Stimulated activated CD4-positive, alpha-beta T cell treated with anti-CD3 and anti-CD28 coated beads, Interleukin-4, amount 100 ng/mL, for 48 hours (primary cell): Measurements from ENCODE around the gene SPSB3.

Source experiments
- DNase-seq, 2 donors: peaks; one replicate each; pipeline ENCODE4 v3.0.0-alpha.2; 2020; ENCODE audit warnings: low read depth in 2 of 2

SPSB3 gene

DNA sequence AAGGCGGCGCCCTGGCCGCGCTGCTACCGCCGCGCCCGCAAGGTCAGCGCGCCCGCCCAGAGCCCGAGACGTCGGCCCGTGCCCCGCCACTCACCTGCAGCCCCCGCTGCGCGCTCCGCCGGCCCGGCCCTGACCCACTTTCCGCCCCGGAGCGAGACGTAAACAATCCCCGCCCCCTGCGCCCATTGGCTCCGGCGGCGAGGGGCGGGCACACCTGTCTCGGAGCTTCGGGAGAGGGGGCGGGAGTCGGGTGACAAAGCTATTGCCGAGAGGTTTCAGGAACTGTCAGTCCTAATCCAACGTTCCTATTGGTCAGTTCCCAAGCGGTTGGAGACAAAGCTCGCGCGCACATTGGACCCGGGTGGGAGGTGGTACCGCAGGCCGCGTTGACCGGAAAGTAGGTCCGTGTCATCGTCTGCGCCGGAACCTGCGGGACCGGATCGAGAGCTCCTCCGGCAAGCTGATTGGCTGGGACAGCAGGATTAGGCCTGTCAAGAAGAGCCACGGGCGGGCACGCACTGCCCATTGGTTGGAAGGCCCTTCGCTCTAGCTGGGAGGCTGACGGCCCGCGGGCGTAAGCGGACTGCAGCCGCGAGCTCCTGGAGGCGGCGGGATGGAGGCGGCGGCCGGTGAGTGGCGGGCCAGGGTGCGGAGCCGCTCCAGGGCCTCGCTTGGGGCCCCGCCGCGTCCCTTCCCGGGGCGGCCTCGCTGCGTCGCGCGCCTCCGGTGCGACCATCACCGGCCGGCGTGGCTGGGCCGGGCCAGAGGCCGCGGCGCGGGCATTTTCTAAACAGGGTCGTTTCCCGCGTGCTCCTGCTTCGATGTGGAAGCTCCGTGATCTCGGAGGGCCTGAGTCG, at the start of gene SPSB3, which contains the start of gene NUBP2:
SPSB3 (minus strand) TSS at position 164 of the 857 bp plus-strand sequence. CDS start 1,088 bp downstream, outside the sequence.
NUBP2 (plus strand) TSS at position 553 of the 857 bp plus-strand sequence; CDS start at position 614, 61 bp downstream.
- DNase-seq: peak; percentile 95 to 99

DNA sequence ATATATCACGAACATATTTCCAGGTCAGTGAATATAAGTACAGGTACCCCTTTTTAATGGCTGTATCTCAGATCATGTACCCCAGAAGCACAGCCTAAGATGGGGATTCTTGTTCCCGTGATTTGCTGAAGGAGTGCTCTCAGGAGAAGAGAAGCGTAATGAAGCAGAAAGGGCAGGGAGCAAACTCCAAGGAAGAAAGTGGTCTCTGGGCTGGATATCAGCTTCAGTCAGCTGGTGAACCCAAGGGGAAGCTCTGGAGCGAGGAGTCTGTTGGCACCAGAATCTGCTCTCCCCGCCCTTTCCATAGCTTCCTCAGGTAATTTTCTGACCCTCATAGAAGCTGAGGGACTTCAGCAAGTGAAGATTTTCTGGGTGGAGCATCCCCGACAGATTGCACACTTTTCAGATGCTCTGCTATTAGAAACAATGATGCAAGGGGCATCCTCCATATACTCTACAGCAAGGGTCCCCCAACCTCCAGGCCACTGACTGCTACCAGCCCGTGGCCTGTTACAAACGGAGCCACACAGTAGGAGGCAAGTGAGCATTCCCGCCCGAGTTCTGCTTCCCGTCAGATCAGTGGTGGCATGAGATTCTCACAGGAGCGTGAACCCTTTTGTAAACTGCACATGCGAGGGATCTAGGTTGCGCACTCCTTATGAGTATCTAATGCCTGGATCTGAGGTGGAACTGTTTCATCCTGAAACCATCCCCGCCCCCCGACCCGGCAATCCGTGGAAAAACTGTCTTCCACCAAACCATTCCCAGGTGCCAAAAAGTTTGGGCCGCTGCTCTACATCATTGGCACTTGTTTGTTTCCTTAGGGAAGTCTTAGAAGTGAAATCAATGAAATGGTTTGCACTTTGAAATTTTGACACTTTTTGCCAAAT, 49.1 kb upstream of the SPSB3 start:
- no peak for DNase-seq

DNA sequence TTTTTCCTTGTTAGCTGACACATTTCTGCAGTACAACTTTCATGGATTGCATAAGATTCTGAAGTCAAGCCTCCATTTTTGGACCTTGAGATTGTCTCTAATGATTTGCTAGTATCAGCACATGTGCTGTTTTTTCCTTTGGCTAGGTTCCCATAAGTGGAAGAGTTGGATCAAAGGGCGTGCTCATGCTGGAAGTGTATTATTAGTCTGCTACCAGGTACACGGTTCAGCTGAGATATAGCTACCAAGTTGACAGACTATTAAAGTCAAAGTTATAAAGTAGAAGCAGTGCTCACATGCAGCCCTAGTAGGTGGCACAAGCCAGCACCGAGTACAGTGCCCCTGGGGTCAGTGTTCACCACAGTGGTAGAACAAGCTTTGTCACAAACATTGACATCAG, 47.8 kb upstream of the SPSB3 start:
- no peak for DNase-seq

DNA sequence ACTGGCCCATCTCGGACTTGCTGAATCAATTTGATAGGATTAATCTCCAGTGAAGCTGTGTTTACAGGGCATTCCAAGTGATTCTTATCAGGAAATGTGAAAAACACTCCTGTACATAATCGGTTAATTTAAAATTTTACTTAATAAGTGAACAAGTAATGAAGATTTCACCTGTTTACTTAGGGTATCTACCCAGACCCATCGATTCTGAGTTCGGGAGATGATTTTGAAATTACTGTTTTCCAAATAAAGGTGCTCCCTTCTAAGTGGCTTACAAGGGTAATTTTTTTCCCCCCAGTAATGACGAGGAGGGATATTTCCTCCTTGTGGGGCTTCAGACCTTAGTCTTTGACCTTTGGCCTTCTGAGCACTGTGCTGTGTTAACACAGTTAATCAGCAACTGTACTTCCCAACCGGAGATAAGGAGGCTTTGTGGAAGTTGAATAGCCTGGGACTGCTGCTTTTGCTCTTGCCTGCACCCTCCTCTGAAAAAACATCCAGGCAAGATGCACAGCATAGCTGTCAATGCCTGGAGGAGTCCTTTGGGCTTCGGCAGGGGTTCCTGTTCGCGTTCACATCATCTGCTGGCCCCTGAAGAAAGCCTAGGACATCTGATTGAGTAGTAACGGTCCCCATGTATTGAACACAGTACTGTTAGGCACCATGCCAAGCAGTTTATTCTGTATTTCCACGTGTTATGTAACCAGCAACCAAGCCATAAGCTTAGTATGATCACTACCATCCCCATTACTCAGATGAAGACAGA, 46.5 kb upstream of the SPSB3 start:
- DNase-seq: no peak

DNA sequence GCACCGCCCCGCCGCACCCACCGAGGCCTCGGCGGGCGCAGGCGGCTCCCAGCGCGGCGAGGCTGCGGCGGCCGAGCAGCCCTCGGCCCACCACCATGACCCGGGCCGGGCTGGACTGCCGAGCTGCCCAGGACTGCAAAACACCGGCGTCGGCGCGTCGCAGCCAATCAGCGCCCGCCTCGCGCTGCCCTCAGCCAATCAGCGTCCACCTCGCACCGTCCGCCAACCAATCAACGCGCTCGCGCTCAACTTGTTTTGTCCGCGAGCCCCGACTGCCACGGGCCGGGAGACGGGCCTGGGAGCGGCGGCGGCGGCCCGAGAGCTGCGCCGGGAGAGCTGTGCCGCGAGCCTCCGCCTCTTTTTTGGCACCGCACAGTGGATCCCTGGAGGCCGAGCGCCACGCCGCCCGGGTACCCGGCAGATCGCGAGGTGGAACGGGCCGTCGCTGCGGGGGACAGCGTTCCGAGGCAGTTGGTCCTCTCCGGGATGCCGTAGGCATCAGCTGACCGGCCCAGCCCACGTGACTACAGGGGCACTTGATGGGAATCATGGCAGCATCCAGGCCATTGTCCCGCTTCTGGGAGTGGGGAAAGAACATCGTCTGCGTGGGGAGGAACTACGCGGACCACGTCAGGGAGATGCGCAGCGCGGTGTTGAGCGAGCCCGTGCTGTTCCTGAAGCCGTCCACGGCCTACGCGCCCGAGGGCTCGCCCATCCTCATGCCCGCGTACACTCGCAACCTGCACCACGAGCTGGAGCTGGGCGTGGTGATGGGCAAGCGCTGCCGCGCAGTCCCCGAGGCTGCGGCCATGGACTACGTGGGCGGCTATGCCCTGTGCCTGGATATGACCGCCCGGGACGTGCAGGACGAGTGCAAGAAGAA, 44.6 kb upstream of the SPSB3 start, which contains the start of the genes FAHD1 and HAGH:
FAHD1 (plus strand) TSS at position 516 of the 883 bp plus-strand sequence; CDS start at position 549, 33 bp downstream.
HAGH (minus strand) TSS at position 135 of the 883 bp plus-strand sequence; CDS start at position 97, 38 bp downstream.
- peak; percentile 81 to 84 for DNase-seq

DNA sequence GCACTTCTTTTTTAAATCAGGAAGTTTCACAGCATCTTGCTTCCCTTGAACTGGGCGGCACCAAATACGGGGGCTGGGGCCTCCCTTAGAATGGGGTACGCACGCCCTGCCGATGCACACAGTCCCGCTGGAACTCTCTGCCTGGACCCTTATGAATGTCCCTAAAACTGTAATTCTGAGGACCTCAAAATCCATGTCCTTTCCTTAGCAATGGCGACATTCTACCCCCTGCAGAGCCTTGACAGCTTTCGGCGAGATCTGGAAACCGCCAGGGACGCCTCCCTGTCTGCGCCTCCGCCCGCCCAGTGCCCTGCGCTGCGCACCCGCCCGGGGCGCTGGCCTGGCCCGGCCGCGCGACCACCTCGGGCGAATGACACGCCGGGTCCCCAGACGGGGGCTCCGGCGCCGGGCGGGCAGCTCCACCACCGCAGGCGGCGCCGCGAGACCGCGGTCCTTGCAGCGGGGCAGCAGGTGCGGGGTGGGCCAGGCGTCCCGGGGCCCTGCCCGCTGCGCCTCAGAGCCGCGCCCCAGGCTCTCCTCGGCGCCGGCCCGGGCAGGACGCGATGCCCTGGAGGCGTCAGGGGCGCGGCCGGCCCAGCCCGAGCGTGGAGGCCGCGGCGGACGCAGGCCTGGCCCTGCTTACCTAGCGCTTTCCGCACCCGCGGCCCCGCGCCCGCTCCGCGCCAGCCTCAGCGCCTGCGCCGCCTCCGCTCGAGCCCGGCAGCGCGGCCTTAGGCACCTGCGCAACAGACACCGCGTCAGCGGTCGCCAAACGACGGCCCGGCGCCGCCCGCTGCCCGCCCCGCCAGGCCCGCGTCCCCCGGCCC, 43.7 kb upstream of the SPSB3 start:
- peak; percentile 47 to 62 for DNase-seq

DNA sequence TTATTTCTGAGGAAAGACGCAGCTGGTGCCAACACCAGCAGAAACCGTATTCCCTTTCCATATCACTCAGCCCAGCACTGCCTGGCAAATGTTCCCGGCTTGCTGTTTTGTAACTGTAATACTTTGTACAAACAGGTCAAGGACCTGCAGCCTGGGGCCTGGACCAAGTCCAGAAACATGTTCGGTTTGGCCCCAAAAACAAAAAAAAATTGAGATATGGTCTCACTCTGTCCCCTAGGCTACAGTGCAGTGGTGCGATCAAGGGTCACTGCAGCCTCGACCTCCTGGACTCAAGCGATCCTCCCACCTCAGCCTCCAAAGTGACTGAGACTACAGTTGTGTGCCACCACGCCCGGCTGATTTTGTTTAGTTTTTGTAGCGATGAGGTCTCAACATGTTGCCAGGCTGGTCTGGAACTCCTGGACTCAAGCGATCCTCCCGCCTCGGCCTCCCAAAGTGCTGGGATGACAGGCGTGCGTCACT, 43.1 kb upstream of the SPSB3 start:
- no peak for DNase-seq

DNA sequence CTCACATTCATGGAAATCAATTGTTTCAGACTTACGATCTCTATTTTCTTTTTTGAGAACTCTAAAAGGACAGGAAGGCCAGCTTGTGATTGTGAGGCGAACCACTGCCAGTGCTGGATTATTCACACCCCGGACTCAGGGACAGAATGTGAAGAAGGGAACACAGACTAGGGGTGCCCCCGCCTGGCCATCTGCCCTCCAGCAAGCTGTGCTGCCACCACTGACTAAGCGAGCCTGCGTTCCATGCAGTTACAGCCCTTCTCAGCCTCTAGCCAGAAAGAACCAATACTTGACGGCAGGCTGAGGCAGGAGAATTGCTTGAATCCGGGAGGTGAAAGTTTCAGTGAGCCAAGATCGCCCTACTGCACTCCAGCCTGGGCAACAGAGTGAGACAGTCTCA, 41.5 kb upstream of the SPSB3 start:
- no peak for DNase-seq

DNA sequence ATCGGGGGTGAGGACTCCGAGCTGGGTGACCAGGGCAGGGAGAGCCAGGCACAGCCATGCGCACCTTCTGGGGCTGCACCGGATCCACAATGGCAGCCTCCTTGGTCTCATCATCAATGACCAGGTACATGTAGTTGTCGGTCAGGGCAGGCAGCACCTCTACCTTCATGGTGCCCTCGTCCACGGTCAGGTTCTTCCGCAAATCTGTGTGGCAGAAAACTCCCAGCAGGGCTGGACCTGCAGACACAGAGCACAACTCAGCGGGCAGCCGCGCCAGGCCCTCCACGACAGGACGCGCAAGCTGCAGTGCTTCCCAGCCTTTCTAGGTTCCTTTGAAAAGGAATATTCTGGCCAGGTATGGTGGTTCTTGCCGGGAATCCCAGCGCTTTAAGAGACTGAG, 40.4 kb upstream of the SPSB3 start:
- no peak for DNase-seq

DNA sequence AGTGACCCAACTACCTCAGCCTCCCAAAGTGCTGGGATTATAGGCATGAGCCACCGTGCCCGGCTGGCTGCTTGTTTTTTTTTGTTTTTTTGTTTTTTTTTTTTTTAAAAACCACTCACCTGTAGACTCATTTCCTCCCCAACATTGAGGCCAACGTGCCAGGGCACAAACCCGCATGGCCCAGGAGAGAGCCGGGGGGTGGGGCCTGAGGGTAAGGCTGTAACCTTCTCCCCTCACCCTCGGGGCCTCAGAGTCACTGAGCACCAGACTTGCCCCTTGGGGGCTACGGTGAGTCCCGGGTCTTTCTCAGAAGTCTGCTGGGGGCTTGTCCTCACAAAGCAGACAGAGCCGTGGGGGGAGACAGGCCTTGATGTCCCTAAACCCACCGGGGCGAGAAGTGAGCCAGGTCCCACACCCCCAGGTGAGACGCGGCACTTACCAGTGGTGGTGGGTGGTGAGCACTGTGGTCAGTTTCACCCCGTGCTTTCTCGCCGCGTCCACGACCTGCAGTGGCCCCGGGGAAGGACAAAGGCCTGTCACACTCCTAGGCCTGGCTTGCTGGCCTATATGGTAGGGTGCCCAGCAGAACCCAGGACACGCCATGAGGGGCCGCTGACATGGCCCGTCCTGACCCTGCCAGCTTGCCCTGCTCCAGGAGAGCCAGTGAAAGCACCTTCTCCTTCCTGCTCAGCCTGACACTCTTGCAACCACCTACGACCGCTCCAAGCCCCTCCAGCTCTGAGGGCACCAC, 39.7 kb upstream of the SPSB3 start:
- no peak for DNase-seq

DNA sequence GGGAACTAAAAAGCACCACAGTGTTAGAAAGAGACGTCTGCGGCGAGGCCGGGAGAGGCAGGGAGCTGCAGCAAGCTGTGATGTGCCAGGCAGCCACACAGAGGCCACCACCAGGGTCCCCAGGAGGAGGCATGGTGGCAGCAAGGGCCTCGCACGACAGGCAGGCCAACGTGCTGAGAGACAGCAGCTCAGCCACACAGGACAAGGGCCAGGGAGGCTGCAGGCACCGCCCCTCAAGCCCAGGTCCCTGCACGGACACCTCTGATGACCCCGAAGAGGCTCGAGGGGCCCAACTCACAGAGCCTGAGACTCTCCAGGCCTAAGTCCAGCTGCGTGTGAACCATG, 38.5 kb upstream of the SPSB3 start:
- no peak for DNase-seq

DNA sequence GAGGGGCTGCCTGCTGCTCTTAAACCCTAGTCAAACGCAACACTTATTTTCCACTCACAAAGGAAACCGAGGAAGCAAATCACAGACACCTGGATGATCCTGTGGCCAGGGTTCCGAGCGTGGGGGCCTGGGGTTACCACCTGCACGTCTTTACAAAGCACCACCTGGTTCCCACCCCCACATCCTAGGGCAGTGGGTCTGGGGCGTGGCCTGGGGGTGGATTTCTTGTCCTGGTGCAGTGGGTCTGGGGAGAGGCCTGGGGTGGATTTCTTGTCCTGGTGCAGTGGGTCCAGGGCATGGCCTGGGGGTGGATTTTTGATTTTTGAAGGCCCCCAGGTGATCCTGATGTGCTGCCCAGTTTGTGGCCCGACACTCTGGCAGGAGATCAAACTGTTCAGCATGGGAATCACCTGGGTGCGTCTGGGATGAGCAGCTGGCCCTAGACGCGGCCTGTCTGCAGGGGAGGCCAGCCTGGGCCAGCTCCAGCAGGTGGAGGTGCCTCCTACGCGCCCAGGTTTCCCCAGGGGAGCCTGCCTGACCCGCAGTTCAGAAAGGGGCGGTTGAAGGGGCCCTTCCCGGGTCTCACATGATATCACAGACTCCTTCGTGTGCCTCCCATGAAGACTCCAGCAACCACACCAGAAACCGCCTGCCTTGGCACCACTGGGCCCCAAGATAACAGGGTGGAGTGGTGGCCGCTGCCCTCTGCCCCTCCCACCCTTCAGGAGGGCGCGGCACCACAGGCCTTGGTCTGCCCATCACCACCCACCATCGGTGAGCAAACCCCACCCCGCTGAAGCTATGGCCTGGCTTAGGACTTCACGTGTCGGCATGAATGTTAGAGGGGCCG, 38.0 kb upstream of the SPSB3 start:
- no peak for DNase-seq

DNA sequence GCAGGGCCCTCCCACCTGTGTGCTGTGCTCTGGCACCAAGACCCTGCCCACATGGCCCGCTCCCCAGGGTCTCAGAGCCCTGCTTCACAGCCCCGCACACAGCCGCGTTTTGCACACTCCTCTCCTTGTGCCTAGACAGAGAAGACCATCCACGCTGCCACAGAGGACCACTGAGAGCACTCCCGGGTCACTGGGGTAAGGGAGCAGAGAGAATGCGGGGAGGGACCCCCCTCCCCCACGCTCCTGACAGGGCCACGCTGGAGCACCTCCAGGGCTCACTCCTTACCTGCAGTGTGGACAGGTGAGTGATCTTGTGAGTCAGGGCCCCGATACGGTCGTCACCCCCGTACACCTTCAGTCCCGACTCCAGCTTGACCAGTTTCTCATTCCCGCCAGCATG, 37.2 kb upstream of the SPSB3 start:
- no peak for DNase-seq

DNA sequence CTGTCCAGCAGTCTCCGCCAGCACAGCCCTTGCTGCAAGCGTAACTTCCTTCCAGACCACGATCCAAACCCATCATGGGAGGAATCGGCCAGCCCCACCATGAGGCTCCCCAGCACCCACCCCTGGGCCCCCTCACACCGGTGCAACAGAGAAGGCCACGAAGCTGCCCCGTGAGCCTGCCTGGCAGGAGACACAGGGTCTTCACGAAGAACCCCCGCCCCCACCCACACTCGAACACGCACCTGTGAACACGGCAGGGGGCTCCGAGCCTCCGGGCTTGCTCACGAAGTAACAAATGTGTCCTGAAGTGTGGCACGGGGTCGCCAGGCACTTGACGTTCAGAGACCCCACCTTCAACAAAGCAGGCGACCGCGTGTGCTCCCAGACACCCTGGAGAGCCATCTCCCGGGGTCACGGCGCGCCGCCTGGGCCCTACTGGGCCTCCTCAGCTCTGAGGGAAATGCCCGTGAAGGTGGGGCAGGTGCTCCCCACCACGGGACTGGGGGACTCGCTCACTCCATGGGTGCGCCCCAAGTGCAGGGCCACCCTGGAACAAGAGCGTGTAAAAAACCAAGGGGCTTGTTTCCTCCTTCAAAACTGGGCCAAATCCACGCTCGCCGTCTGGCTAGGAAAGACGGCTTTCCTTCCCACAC, 36.6 kb upstream of the SPSB3 start:
- DNase-seq: no peak

DNA sequence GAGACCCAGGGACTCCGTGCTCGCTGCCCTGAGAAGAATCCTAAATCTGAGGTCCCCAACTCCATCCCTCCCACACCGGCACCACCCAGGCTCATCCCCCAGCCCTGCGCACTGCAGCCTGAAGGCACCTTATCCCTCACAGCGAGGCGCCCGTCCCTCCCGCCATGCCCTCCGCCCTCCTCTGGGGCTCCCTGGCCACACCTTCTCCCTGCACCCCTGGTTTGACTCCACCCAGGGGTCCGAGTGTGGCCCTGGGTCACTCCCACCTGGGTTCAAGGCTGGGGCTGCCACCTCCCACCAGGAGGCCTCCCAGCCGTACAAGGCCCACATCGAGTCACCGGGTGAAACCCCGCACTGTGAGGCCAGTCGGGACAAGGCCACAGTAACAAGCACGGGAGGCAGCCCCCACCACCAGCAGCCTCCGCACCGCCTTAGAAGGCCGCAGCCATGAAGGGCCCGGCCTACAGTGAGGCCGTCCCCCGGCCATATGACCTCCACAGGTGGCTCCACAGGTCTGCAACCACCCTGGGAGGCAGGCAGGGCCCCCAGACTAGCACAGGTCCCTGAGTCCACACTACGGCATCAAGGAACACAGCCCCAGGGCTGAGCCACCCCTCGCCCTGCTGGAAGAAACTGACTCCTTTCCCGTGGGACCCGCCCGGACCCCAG, 36.0 kb upstream of the SPSB3 start:
- DNase-seq: no peak

DNA sequence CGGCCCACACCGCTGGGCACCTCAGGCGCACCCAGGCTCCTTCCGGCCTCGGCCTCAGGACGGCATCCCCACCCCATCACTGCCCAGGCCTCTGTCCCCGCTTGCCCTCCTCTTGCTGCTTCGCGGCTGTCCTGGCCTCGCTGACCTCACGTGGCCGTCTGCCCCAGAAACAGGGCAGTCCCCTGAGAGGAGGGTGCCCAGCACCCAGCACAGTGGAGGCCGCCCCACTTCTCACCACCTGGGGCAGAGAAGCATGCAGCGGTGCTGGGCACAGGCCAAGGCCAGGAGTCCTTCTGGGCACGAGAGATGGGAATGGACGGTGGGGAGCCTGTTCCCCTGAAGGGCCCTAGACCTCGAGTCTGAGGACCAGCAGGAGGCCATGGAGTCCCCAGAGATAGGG, 35.3 kb upstream of the SPSB3 start:
- no peak for DNase-seq

DNA sequence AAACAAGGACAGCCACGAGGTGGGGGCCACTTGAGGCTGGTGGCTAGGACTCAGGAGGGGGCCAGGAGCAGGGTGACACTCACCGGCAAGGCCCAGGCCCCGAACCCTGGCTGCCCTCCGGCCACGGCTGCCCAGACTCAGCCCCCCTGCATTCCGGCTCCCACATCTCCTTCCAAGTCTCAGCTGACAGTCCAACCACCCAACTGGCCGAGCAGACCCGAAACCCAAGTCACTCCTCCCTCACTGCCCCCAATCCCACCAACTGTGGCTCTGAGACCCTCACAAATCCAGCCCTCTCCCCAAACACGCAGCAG, 34.9 kb upstream of the SPSB3 start:
- no peak for DNase-seq
